ENCODE data around the gene OR8H2. TPM values are rescaled to one million over a fixed set of nuclear protein-coding genes. Genes with fewer than 3 reads are reported as not detected.

OR8H2 gene, protein sequence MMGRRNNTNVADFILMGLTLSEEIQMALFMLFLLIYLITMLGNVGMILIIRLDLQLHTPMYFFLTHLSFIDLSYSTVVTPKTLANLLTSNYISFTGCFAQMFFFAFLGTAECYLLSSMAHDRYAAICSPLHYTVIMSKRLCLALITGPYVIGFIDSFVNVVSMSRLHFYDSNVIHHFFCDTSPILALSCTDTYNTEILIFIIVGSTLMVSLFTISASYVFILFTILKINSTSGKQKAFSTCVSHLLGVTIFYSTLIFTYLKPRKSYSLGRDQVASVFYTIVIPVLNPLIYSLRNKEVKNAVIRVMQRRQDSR
- not detected in 2 replicates for total RNA-seq

GRCh38 chr11:56103210-56103737, at the start of gene OR8H2:
OR8H2 (plus strand) TSS chr11:56103687; CDS start chr11:56105043, 1,356 bp downstream.

DNA sequence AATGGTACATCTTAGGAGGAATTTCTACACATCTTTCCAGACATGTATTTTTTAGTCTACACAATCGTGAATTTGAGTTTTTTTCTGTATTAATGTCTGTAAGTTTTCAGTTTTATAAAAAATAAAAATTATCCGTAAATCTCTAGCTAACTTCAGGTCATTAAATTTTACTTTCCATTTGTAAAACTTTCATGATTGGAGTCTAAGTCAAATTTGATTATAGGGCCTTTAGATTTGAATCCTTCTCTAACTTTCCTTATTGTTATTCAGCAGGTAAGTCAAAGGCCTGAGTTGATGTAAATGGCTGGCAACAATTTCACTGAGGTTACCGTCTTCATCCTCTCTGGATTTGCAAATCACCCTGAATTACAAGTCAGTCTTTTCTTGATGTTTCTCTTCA, 10.5 kb upstream of the OR8H2 start, which contains the start of gene OR8I2:
TSS of gene OR8I2 (plus strand) at position 301 of the 400 bp plus-strand sequence. CDS start at position 301, 0 bp downstream.

GRCh38 chr11:56122073-56122472, 18.6 kb downstream of the OR8H2 start, which contains the start of gene OR8H3:
OR8H3 (plus strand) TSS chr11:56122373; CDS start chr11:56122373, 0 bp downstream.

DNA sequence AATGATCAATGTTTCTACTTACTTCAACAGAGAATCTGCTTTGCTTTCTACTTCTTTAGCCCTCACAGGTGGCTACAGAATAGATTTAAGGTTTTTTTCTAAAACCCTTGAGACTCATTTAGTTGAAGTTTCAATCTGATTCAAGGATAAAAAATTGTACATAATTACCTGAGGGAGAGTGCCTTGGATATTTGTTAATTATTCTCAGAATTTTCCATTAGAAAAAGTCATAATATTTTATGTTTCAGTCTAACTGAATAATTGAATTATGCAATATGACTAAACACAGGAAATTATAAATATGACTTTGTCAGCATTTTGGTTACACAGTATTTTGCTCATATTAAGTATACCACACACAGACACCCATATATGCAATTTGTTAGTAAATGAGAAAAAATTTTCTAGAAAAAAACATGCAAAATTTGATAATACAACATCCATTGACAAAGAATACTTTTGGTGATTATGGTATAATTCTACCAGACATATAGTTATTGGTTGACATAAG, 36.7 kb downstream of the OR8H2 start, which contains the start of gene OR8J3:
TSS of gene OR8J3 (minus strand) at position 51 of the 511 bp plus-strand sequence. CDS start 2,483 bp downstream, outside the sequence.

Small RNAs within 50 kb of the gene (small RNA-seq; reads per million reads assigned to genes)
- not detected for gene OR8I4P

Other genes with a start within 250 kb of the OR8H2 start
- not detected in 2 replicates for gene TRIM51, start 220.4 kb upstream of the OR8H2 start, total RNA-seq
- not detected in 2 replicates for gene OR5W2, start 189.1 kb upstream of the OR8H2 start, total RNA-seq
- gene OR5I1, start 167.3 kb upstream of the OR8H2 start, total RNA-seq, result not detected in 2 replicates
- not detected in 2 replicates for gene OR10AG1, start 133.7 kb upstream of the OR8H2 start, total RNA-seq
- not detected in 2 replicates for gene OR5F1, start 109.1 kb upstream of the OR8H2 start, total RNA-seq
- not detected in 2 replicates for gene OR5AS1, start 76.0 kb upstream of the OR8H2 start, total RNA-seq
- gene OR8I2, start 10.4 kb upstream of the OR8H2 start, total RNA-seq, result not detected in 2 replicates
- not detected in 2 replicates for gene OR8H3, start 18.7 kb downstream of the OR8H2 start, total RNA-seq
- not detected in 2 replicates for gene OR8J3, start 36.5 kb downstream of the OR8H2 start, total RNA-seq
- not detected in 2 replicates for gene OR8K5, start 56.6 kb downstream of the OR8H2 start, total RNA-seq
- not detected in 2 replicates for gene OR5J2, start 72.9 kb downstream of the OR8H2 start, total RNA-seq
- gene OR5T2, start 130.6 kb downstream of the OR8H2 start, total RNA-seq, result not detected in 2 replicates
- not detected in 2 replicates for gene OR5T3, start 148.6 kb downstream of the OR8H2 start, total RNA-seq
- not detected in 2 replicates for gene OR5T1, start 170.5 kb downstream of the OR8H2 start, total RNA-seq
- not detected in 2 replicates for gene OR8H1, start 188.6 kb downstream of the OR8H2 start, total RNA-seq
- not detected in 2 replicates for gene OR8K3, start 211.5 kb downstream of the OR8H2 start, total RNA-seq
- gene OR8K1, start 242.4 kb downstream of the OR8H2 start, total RNA-seq, result not detected in 2 replicates

Measured in thoracic aorta endothelial cell (primary cell).